HepG2 (cell line): ENCODE data around the gene TPD52L2. TPM values are rescaled to one million over a fixed set of nuclear protein-coding genes. Genes with fewer than 3 reads are reported as not detected.

Experiments used
- ATAC-seq: fragments of 200-7000 bp; cut with Tn5 transposase; 3 replicates; pipeline ENCODE4 v1.9.1; 2020; ENCODE audit warnings: mild to moderate bottlenecking, moderate library complexity
- BruUV-seq: library from RNA; stranded (reverse); fragments of 400-500 nt; replicated peaks from 2 replicates; lab custom pipeline; 2021; lab: Mats Ljungman, UMichigan
- CTCF ChIA-PET: fragments of 300-600 bp; formaldehyde crosslinking; extraction: SDS; loops from one replicate; lab custom pipeline; 2021; ENCODE audit warnings: low total read pairs, inconsistent platforms, low intra/inter-chr PET ratio; lab: Yijun Ruan, JAX
- POLR2A ChIA-PET: fragments of 350-600 bp; sonication (Branson Sonifier 250); formaldehyde crosslinking; loops from one replicate; lab custom pipeline; 2020; ENCODE audit warnings: antibody characterized with exemption, inconsistent platforms; lab: Yijun Ruan, JAX
- DNase-seq: peaks from one replicate; pipeline ENCODE4 v3.0.0-alpha.2; 2015; ENCODE audit warnings: low spot score
- FAIRE-seq: peaks from 3 replicates; lab custom pipeline; 2011; peaks lifted over from hg19 to GRCh38; lab: Jason Lieb, UNC
- H2AFZ ChIP-seq: one replicate; pipeline ENCODE4 v1.6.1; 2011; ENCODE audit warnings: low read length, inconsistent platforms
- H3K27ac ChIP-seq: fragments of 300-600 bp; 3 replicates; pipeline ENCODE4 v1.8.0; 2011; ENCODE audit warnings: mixed run types, mild to moderate bottlenecking, mixed read lengths, low read length, inconsistent platforms; ENCODE audit not compliant: insufficient read depth; ENCODE audit errors: extremely low read length
- H3K27me3 ChIP-seq, 2 experiments: fragments of 200-600 bp in 1 of 2; 2 replicates in 1 of 2; 3 replicates in 1 of 2; pipeline versions ENCODE4 v1.6.0 to v1.8.0; 2011; ENCODE audit warnings: low read length in 2 of 2, mild to moderate bottlenecking in 2 of 2, moderate library complexity in 2 of 2, inconsistent platforms in 1 of 2; ENCODE audit not compliant: insufficient read depth in 2 of 2, control insufficient read depth in 1 of 2
- H3K36me3 ChIP-seq, 2 experiments: fragments of 200-600 bp in 1 of 2; replicated peaks in 1 of 2; 2 replicates in 1 of 2; 3 replicates in 1 of 2; pipeline versions ENCODE4 v1.5.1 to v1.8.0; 2011; ENCODE audit warnings: low read length in 2 of 2, inconsistent platforms in 1 of 2; ENCODE audit not compliant: insufficient read depth in 2 of 2, control insufficient read depth in 1 of 2
- H3K4me1 ChIP-seq: 2 replicates; pipeline ENCODE4 v1.5.1; 2012; ENCODE audit warnings: low read length, inconsistent platforms; ENCODE audit not compliant: insufficient read depth
- H3K4me2 ChIP-seq: 2 replicates; pipeline ENCODE4 v1.6.0; 2011; ENCODE audit warnings: low read depth, low read length, inconsistent platforms
- H3K4me3 ChIP-seq, 3 experiments: fragments of 200-600 bp in 1 of 3; sonication (generic), shearing (Covaris generic) in 1 of 3; replicated peaks in 1 of 3; 2 replicates each; pipeline ENCODE4 v1.5.1; 2011 to 2016; ENCODE audit warnings: low read length in 3 of 3, inconsistent platforms in 2 of 3, low read depth in 2 of 3, mild to moderate bottlenecking in 2 of 3, control low read depth in 1 of 3, mixed read lengths in 1 of 3; ENCODE audit not compliant: insufficient read depth in 1 of 3
- H3K79me2 ChIP-seq: one replicate; pipeline ENCODE4 v1.6.1; 2011; ENCODE audit warnings: low read length, inconsistent platforms; ENCODE audit not compliant: insufficient read depth
- H3K9ac ChIP-seq: 2 replicates; pipeline ENCODE4 v1.6.0; 2011; ENCODE audit warnings: mild to moderate bottlenecking, low read depth, low read length, inconsistent platforms; ENCODE audit not compliant: insufficient read depth
- H3K9me3 ChIP-seq: 2 replicates; pipeline ENCODE4 v1.5.1; 2012; ENCODE audit warnings: mild to moderate bottlenecking, low read length
- H4K20me1 ChIP-seq: 2 replicates; pipeline ENCODE4 v1.6.0; 2011; ENCODE audit warnings: inconsistent platforms, mild to moderate bottlenecking, low read length, moderate library complexity; ENCODE audit not compliant: insufficient read depth
- AGO2 ChIP-seq: fragments of 200-400 bp; formaldehyde crosslinking; optimal IDR thresholded peaks from 2 replicates; pipeline ENCODE3; 2017; ENCODE audit warnings: mild to moderate bottlenecking, low read depth, low read length, moderate library complexity
- HOXA3 ChIP-seq: sonication (generic); formaldehyde crosslinking; IDR thresholded peaks from 2 replicates; pipeline ENCODE4 v1.5.0; 2020; ENCODE audit warnings: missing genetic modification reagents
- TOE1 ChIP-seq: sonication (generic); formaldehyde crosslinking; IDR thresholded peaks from 2 replicates; pipeline ENCODE4 v1.4.0; 2020; ENCODE audit warnings: mild to moderate bottlenecking, missing genetic modification reagents
- WGBS: methylation state at CpG from one replicate; pipeline ENCODE4 v1.1.6; 2017; ENCODE audit warnings: low lambda C conversion rate; 5-methylcytosine and 5-hydroxymethylcytosine counted together
- in situ Hi-C: cut with HindIII; loops from 2 replicates; pipeline ENCODE4 v1.10.0; 2017; ENCODE audit warnings: low pct_unique_long_range_greater_than_20kb; ENCODE audit not compliant: extremely low pct_ligation_motif_present
- intact Hi-C: fragments of 100-400 bp; cut with micrococcal nuclease; formaldehyde crosslinking; loops from one replicate; pipeline ENCODE4 v1.10.0; 2022; ENCODE audit not compliant: unreplicated experiment
- polyA plus RNA-seq, 8 experiments: library from polyadenylated mRNA; depleted of rRNA in 3 of 8; stranded (reverse) in 7 of 8; unstranded in 1 of 8; fragments of >200 nt; fragmentation: Illumina TruSeq in 4 of 8; extraction: Trizol in 4 of 8; gene quantifications; 2 replicates each; pipeline versions ENCODE4 v1.2.1 to v1.2.3, GENCODE V29; 2011 to 2016; ENCODE audit warnings: low read depth in 4 of 8, missing spikeins in 1 of 8, mixed read lengths in 1 of 8; ENCODE audit not compliant: insufficient read depth in 1 of 8
- total RNA-seq, 5 experiments: library from RNA; depleted of rRNA; stranded (reverse); fragments of >200 nt; fragmentation: Illumina TruSeq; extraction: Trizol; gene quantifications; 2 replicates each; pipeline ENCODE4 v1.2.3, GENCODE V29; 2016; ENCODE audit warnings: low read depth in 1 of 5
- TF ChIP-seq, protein P1 (sequence below): sonication (generic); formaldehyde crosslinking; IDR thresholded peaks from 2 replicates; pipeline ENCODE4 v1.4.0; 2020; ENCODE audit warnings: missing genetic modification reagents

TPD52L2 gene
- total and polyA plus RNA-seq, 2 of the 13 experiments (the other 11 are each of a cell fraction or from before 2014, with no cell fraction given) = 156 to 184 TPM

DNA sequence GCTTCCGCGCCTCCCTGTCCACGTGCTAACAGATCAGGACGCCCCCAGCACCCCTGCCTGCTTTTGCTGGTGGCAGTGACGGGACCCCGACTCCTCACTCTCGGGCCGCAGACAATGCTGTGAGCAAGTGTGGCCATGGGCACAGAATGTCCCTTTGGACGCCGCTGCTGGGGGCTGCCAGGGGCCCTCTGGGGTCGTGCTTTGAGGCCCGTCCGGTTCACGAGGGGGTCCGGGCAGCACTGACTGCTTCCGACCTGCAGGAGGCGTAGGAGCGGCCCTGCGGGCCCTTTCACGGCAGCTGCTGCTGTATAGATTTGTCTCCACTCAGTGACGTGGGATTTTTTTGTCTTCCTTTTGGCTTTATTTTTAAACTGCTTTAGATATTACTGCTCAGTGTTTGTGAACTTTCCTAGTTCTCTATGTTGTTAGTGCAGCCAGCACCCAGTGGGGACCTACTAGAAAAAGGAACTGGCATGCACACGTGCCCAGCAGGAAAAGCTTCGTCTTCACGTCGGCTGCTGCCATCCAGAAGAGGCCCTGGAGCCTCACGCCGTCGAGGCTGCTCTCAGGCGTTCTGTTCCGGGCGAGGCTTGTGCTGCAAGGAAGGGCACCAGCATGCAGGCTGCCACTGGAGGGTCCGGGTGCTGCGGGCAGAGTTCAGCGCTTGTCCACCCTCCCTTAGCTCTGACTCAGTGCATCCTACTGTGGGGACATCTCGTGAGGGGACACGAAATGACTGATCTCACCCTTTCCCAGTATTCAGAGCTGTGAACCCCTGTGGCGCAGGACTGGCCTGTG is 69.4 kb downstream of the TPD52L2 start (continued):
- TF ChIP-seq, protein P1, sequence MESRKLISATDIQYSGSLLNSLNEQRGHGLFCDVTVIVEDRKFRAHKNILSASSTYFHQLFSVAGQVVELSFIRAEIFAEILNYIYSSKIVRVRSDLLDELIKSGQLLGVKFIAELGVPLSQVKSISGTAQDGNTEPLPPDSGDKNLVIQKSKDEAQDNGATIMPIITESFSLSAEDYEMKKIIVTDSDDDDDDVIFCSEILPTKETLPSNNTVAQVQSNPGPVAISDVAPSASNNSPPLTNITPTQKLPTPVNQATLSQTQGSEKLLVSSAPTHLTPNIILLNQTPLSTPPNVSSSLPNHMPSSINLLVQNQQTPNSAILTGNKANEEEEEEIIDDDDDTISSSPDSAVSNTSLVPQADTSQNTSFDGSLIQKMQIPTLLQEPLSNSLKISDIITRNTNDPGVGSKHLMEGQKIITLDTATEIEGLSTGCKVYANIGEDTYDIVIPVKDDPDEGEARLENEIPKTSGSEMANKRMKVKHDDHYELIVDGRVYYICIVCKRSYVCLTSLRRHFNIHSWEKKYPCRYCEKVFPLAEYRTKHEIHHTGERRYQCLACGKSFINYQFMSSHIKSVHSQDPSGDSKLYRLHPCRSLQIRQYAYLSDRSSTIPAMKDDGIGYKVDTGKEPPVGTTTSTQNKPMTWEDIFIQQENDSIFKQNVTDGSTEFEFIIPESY (CRISPR knock-in tag) = 0 out of 2 replicates have a peak, but pooled peaks have one; percentile 15
- peak; percentile 16; the same call in 1 of the 2 replicates for TF ChIP-seq HOXA3 (CRISPR knock-in tag)

DNA sequence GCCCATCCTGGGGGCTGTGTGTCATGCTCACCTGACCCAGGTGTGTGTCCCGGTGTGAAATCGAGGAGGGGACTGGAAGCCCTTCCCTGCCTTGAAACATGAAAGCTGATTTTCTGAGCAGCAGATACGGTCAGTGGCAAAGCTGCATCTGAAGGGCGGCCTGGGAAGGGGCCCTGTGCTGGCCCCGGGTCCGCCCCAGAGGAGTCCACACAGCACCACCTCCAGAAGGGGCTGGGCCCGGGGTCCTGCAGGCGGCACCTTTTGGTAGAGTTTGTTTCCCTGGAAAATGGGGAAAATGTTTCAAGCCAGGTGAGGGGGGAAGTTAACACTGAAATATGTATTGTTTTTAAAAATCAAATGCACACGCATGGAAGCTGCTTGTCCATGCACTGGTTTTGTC is 70.4 kb downstream of the TPD52L2 start:
- Histone ChIP-seq H3K4me2 (no peak overlapping the region), H3K4me1 (no peaks in the 10 kb centered on the region), H3K79me2 (no peaks in the 10 kb centered on the region), H4K20me1 (peaks cover 4% of the 10 kb centered on the region; the same call in 1 of the 2 replicates), H3K9ac (no peak overlapping the region), H3K27me3 (no peaks in the 10 kb centered on the region), H3K27ac (no peak overlapping the region), H3K36me3 (peaks cover 44 to 74% of the 10 kb centered on the region in 2 experiments), H3K4me3 (no peak overlapping the region), H2AFZ (no peak overlapping the region), H3K9me3 (no peaks in the 10 kb centered on the region)
- 98% methylated on average over 9 of the region's 9 CpGs for WGBS
- ChIA-PET CTCF (no interaction called here), POLR2A (no interaction called here)
- BruUV-seq = no TSS peak
- FAIRE-seq (no peak), DNase-seq (no peak), ATAC-seq (no peak)
- intact Hi-C loops = no loop called here
- TF ChIP-seq TOE1 (CRISPR knock-in tag) (no peak), AGO2 (peak; percentile 66)
- TF ChIP-seq, all 625 proteins: peak for 1
- in situ Hi-C loops = no loop called here
